ENCODE results near the gene PPIB. TPM values are rescaled to one million over a fixed set of nuclear protein-coding genes. Genes with fewer than 3 reads are reported as not detected.

Gene PPIB
- polyA plus RNA-seq, 2 of the 4 experiments (the other 2 are of a cell fraction): 676 to 807 TPM

DNA sequence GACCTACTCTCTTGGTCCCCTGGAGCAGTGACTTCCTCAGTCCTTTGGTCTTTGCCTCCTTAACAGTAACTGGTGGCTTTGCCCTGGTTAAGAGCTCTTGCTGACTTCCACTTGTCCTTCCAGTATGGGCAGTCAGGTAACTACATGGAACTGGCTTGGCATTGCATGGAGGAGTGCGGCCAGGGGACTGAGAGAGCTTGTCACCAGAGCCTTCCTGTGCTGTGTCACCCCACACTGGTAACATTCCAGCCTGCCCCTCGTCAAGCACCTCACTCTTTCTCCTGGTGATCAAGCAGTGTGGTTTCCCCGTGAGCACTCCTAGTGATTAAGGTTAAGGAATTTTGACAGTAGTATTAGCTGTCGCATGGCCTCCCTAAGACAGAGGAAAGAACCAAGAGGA is 30.6 kb downstream of the PPIB start:
- ATAC-seq: no peak
- WGBS (ENCODE audit: missing lambda C conversion rate): 92% methylated on average over 4 of the region's 4 CpGs
- Histone ChIP-seq H3K4me1 (no peaks in the 10 kb centered on the region), H3K4me3 (no peak overlapping the region), H3K4me2 (no peak overlapping the region), H3K27ac (no peak overlapping the region), H3K9me3 (no peaks in the 10 kb centered on the region)
- ChIA-PET POLR2A (no interaction called here), CTCF (interaction anchor here (0.5 to 6.0 kb wide), 8 partner anchors 10 to 24 kb away, joined by 3 to 27 read pairs (median 4); no protein-coding TSS in a partner anchor)
- no peak for FAIRE-seq
- TF ChIP-seq FOXS1 (CRISPR knock-in tag; IDR thresholded peaks at IDR 0.05) (no peak), JUNB (IDR thresholded peaks at IDR 0.05) (no peak), HOXB5 (CRISPR knock-in tag; IDR thresholded peaks at IDR 0.05) (no peak), NPAS2 (CRISPR knock-in tag; IDR thresholded peaks at IDR 0.05; ENCODE audit: borderline replicate concordance) (no peak), HDAC2 (IDR thresholded peaks at IDR 0.05) (no peak), BHLHE40 (IDR thresholded peaks at IDR 0.05; ENCODE audit: low read depth, low read length) (no peak), HOXB13 (CRISPR knock-in tag; IDR thresholded peaks at IDR 0.05; ENCODE audit: low read depth) (no peak), ZFP36 (IDR thresholded peaks at IDR 0.05; ENCODE audit: borderline replicate concordance, partially characterized antibody) (no peak), JUN (IDR thresholded peaks at IDR 0.05) (no peak), RCOR1 (IDR thresholded peaks at IDR 0.05; ENCODE audit: low read depth, low read length) (no peak), ZC3H11A (IDR thresholded peaks at IDR 0.05) (no peak), MAZ (IDR thresholded peaks at IDR 0.05; ENCODE audit: borderline replicate concordance, low read depth, low read length) (no peak), ZSCAN20 (CRISPR knock-in tag; IDR thresholded peaks at IDR 0.05) (no peak), MAFK (IDR thresholded peaks at IDR 0.05; ENCODE audit: partially characterized antibody) (no peak), TFCP2L1 (CRISPR knock-in tag; IDR thresholded peaks at IDR 0.05) (no peak)
- TF ChIP-seq, protein P1, sequence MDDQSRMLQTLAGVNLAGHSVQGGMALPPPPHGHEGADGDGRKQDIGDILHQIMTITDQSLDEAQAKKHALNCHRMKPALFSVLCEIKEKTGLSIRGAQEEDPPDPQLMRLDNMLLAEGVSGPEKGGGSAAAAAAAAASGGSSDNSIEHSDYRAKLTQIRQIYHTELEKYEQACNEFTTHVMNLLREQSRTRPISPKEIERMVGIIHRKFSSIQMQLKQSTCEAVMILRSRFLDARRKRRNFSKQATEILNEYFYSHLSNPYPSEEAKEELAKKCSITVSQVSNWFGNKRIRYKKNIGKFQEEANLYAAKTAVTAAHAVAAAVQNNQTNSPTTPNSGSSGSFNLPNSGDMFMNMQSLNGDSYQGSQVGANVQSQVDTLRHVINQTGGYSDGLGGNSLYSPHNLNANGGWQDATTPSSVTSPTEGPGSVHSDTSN (IDR thresholded peaks at IDR 0.05): no peak
- TF ChIP-seq, protein P2, sequence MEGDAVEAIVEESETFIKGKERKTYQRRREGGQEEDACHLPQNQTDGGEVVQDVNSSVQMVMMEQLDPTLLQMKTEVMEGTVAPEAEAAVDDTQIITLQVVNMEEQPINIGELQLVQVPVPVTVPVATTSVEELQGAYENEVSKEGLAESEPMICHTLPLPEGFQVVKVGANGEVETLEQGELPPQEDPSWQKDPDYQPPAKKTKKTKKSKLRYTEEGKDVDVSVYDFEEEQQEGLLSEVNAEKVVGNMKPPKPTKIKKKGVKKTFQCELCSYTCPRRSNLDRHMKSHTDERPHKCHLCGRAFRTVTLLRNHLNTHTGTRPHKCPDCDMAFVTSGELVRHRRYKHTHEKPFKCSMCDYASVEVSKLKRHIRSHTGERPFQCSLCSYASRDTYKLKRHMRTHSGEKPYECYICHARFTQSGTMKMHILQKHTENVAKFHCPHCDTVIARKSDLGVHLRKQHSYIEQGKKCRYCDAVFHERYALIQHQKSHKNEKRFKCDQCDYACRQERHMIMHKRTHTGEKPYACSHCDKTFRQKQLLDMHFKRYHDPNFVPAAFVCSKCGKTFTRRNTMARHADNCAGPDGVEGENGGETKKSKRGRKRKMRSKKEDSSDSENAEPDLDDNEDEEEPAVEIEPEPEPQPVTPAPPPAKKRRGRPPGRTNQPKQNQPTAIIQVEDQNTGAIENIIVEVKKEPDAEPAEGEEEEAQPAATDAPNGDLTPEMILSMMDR (IDR thresholded peaks at IDR 0.05): no peak
- TF ChIP-seq, protein P3, sequence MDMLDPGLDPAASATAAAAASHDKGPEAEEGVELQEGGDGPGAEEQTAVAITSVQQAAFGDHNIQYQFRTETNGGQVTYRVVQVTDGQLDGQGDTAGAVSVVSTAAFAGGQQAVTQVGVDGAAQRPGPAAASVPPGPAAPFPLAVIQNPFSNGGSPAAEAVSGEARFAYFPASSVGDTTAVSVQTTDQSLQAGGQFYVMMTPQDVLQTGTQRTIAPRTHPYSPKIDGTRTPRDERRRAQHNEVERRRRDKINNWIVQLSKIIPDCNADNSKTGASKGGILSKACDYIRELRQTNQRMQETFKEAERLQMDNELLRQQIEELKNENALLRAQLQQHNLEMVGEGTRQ (IDR thresholded peaks at IDR 0.05): no peak
- DNase-seq (ENCODE audit: low read depth in 1 of 2, low spot score in 1 of 2): no peak

DNA sequence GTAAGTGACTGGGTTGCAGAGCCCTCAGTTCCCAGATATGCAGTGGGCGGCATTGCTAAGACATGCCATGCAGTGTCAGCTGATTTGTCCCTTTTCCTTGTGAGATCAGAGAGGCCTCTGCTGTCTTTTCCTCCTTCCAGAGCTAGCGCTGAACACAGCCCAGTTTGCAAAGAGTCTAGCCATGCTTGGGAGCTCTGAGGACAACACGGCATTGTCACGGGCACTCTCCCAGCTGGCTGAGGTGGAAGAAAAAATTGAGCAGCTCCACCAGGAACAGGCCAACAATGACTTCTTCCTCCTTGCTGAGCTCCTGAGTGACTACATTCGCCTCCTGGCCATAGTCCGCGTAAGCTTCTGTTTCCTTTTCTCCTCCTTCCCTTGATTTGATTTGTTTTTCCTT is 31.3 kb downstream of the PPIB start:
- Histone ChIP-seq H3K4me2 (no peak overlapping the region), H3K27ac (no peak overlapping the region), H3K4me3 (no peak overlapping the region), H3K9me3 (no peaks in the 10 kb centered on the region), H3K4me1 (no peaks in the 10 kb centered on the region)
- FAIRE-seq (no peak), ATAC-seq (no peak), DNase-seq (ENCODE audit: low read depth in 1 of 2, low spot score in 1 of 2) (no peak)
- CTCF ChIA-PET: interaction anchor here (1.3 to 6.0 kb wide), 7 partner anchors 9 to 22 kb away, joined by 3 to 27 read pairs (median 4); no protein-coding TSS in a partner anchor
- TF ChIP-seq CBX8 (IDR thresholded peaks at IDR 0.05) (no peak), JUNB (IDR thresholded peaks at IDR 0.05) (no peak), FOXS1 (CRISPR knock-in tag; IDR thresholded peaks at IDR 0.05) (no peak), HDAC2 (IDR thresholded peaks at IDR 0.05) (no peak), HOXB13 (CRISPR knock-in tag; IDR thresholded peaks at IDR 0.05; ENCODE audit: low read depth) (no peak), GATA3 (IDR thresholded peaks at IDR 0.05; ENCODE audit: borderline replicate concordance) (no peak), SMC3 (IDR thresholded peaks at IDR 0.05) (no peak), TP53 (CRISPR knock-in tag; IDR thresholded peaks at IDR 0.05) (no peak), CHD4 (IDR thresholded peaks at IDR 0.05; ENCODE audit: borderline replicate concordance) (no peak), MYC (IDR thresholded peaks at IDR 0.05; ENCODE audit: borderline replicate concordance, low read length) (no peak)
- POLR2A ChIA-PET: no interaction called here
- WGBS (ENCODE audit: missing lambda C conversion rate): 95% methylated on average over 7 of the region's 7 CpGs
